Neuronal stem cell (in vitro differentiated cells): ENCODE measurements around the gene ACOT2.
"Not testable (repeated sequence)": the region's sequence is repeated elsewhere in the genome, so short reads cannot be mapped to it uniquely, and the experiment has no call there.

Source experiments
- DNase-seq: peaks from one replicate; pipeline ENCODE4 v3.0.0-alpha.2; 2013; ENCODE audit warnings: low spot score
- H2AFZ ChIP-seq: one replicate; pipeline ENCODE4 v1.6.1; 2013; ENCODE audit warnings: mild to moderate bottlenecking, low read length, inconsistent platforms
- H2AK5ac ChIP-seq: 2 replicates; pipeline ENCODE4 v1.6.1; 2013; ENCODE audit warnings: low read depth, mild to moderate bottlenecking, inconsistent platforms, low read length, moderate library complexity, mixed read lengths
- H2BK120ac ChIP-seq: 2 replicates; pipeline ENCODE4 v1.6.1; 2013; ENCODE audit warnings: low read depth, mild to moderate bottlenecking, inconsistent platforms, low read length, moderate library complexity, mixed read lengths
- H2BK12ac ChIP-seq: one replicate; pipeline ENCODE4 v1.6.1; 2013; ENCODE audit warnings: low read length, inconsistent platforms
- H2BK15ac ChIP-seq: 2 replicates; pipeline ENCODE4 v1.6.1; 2013; ENCODE audit warnings: mild to moderate bottlenecking, low read length, inconsistent platforms, mixed read lengths
- H2BK5ac ChIP-seq: one replicate; pipeline ENCODE4 v1.6.1; 2013; ENCODE audit warnings: inconsistent platforms, mild to moderate bottlenecking, low read length, moderate library complexity
- H3K14ac ChIP-seq: one replicate; pipeline ENCODE4 v1.6.1; 2013; ENCODE audit warnings: low read length, inconsistent platforms
- H3K18ac ChIP-seq: 2 replicates; pipeline ENCODE4 v1.6.1; 2013; ENCODE audit warnings: low read length, inconsistent platforms
- H3K23ac ChIP-seq: 2 replicates; pipeline ENCODE4 v1.6.1; 2013; ENCODE audit warnings: low read depth, mild to moderate bottlenecking, mixed read lengths, low read length, inconsistent platforms; ENCODE audit not compliant: poor library complexity
- H3K27ac ChIP-seq: replicated peaks from 3 replicates; pipeline ENCODE4 v1.5.1; 2013; ENCODE audit warnings: low read length, inconsistent platforms
- H3K27me3 ChIP-seq, 3 experiments: 2 replicates each; pipeline ENCODE4 v1.6.1; 2013; ENCODE audit warnings: low read length in 3 of 3, mild to moderate bottlenecking in 2 of 3, inconsistent platforms in 1 of 3, low read depth in 1 of 3, mixed read lengths in 1 of 3, moderate library complexity in 1 of 3; ENCODE audit not compliant: control insufficient read depth in 3 of 3, insufficient read depth in 3 of 3
- H3K36me3 ChIP-seq, 2 donors: replicated peaks in 1 of 2; 2 replicates each; pipeline ENCODE4 v1.6.1; 2013; ENCODE audit warnings: low read length in 2 of 2; ENCODE audit not compliant: control insufficient read depth in 2 of 2, insufficient read depth in 2 of 2
- H3K4ac ChIP-seq: 2 replicates; pipeline ENCODE4 v1.6.1; 2013; ENCODE audit warnings: inconsistent platforms, mild to moderate bottlenecking, low read length, moderate library complexity
- H3K4me1 ChIP-seq, 2 donors: 1 replicate in 1 of 2; 2 replicates in 1 of 2; pipeline ENCODE4 v1.6.1; 2013; ENCODE audit warnings: low read length in 2 of 2, low read depth in 1 of 2; ENCODE audit not compliant: control insufficient read depth in 2 of 2, insufficient read depth in 1 of 2
- H3K4me2 ChIP-seq: one replicate; pipeline ENCODE4 v1.6.1; 2013; ENCODE audit warnings: mild to moderate bottlenecking, low read length, inconsistent platforms; ENCODE audit not compliant: insufficient read depth, poor library complexity, severe bottlenecking
- H3K4me3 ChIP-seq, 2 donors: 2 replicates each; pipeline ENCODE4 v1.5.1; 2013; ENCODE audit warnings: low read length in 2 of 2, mild to moderate bottlenecking in 2 of 2, inconsistent platforms in 1 of 2, moderate library complexity in 1 of 2
- H3K79me1 ChIP-seq: one replicate; pipeline ENCODE4 v1.6.1; 2013; ENCODE audit warnings: low read depth, mild to moderate bottlenecking, inconsistent platforms, low read length, moderate library complexity
- H3K9ac ChIP-seq: one replicate; pipeline ENCODE4 v1.6.1; 2013; ENCODE audit warnings: mild to moderate bottlenecking, low read depth, low read length, inconsistent platforms; ENCODE audit not compliant: poor library complexity
- H3K9me3 ChIP-seq, 2 donors: replicated peaks in 1 of 2; 2 replicates each; pipeline versions ENCODE3 to v1.6.1; 2013; ENCODE audit warnings: low read length in 2 of 2, mild to moderate bottlenecking in 2 of 2, inconsistent platforms in 1 of 2, low read depth in 1 of 2, mixed read lengths in 1 of 2, moderate library complexity in 1 of 2; ENCODE audit not compliant: control insufficient read depth in 2 of 2, insufficient read depth in 1 of 2
- H4K8ac ChIP-seq: one replicate; pipeline ENCODE4 v1.6.1; 2013; ENCODE audit warnings: low read depth, mild to moderate bottlenecking, inconsistent platforms, low read length, moderate library complexity
- H4K91ac ChIP-seq: one replicate; pipeline ENCODE4 v1.6.1; 2013; ENCODE audit warnings: low read length, low read depth, mild to moderate bottlenecking, inconsistent platforms; ENCODE audit not compliant: poor library complexity
- WGBS, 2 donors: extraction: QIAGEN DNeasy Blood & Tissue Kit; methylation state at CpG; one replicate each; pipeline ENCODE4 v1.1.7; 2013; ENCODE audit warnings: missing lambda C conversion rate in 2 of 2, mixed read lengths in 1 of 2; ENCODE audit not compliant: insufficient read length in 2 of 2, insufficient replicate concordance in 1 of 2; ENCODE audit errors: extremely low coverage in 2 of 2; 5-methylcytosine and 5-hydroxymethylcytosine counted together

ACOT2 gene

GRCh38 chr14:73567951-73568885 lies 795 bp upstream of the ACOT2 start:
- Histone ChIP-seq H3K27ac (no peak overlapping the region), H2AK5ac (no peak overlapping the region), H2AFZ (no peak overlapping the region), H3K4ac (no peak overlapping the region), H2BK5ac (no peak overlapping the region), H2BK15ac (no peak overlapping the region), H3K23ac (no peak overlapping the region), H4K91ac (no peak overlapping the region), H3K14ac (no peak overlapping the region), H2BK120ac (no peak overlapping the region), H3K9me3 (no peaks in the 10 kb centered on the region), H3K4me3 (no peak overlapping the region), H3K4me1 (peaks cover 0 to 1% of the 10 kb centered on the region in 2 donors), H3K4me2 (no peak overlapping the region), H2BK12ac (no peak overlapping the region), H3K36me3 (no peaks in the 10 kb centered on the region), H3K79me1 (no peaks in the 10 kb centered on the region), H3K18ac (no peak overlapping the region), H3K27me3 (peaks cover 0 to 3% (median 0%) of the 10 kb centered on the region in 3 experiments), H4K8ac (no peak overlapping the region), H3K9ac (no peak overlapping the region)
- no CpG with 5 or more reads among the region's 16 CpGs for WGBS, 2 donors
- DNase-seq = no peak

GRCh38 chr14:73568886-73569184 lies 178 bp upstream of the ACOT2 start:
- H3K4ac ChIP-seq, DNase-seq, H3K4me1 ChIP-seq, H4K8ac ChIP-seq, H3K23ac ChIP-seq, H3K36me3 ChIP-seq, H3K27ac ChIP-seq, H3K79me1 ChIP-seq, H2AK5ac ChIP-seq, H2BK12ac ChIP-seq, H3K4me3 ChIP-seq, H2BK120ac ChIP-seq, H2BK15ac ChIP-seq, H3K14ac ChIP-seq, H2AFZ ChIP-seq, H3K9ac ChIP-seq, H3K9me3 ChIP-seq, H3K27me3 ChIP-seq, H3K18ac ChIP-seq, H4K91ac ChIP-seq, H2BK5ac ChIP-seq: not testable (repeated sequence)
- peak overlapping the region; percentile 54 for H3K4me2 ChIP-seq
- WGBS, 2 donors = no CpG with 5 or more reads among the region's 4 CpGs

GRCh38 chr14:73570913-73571312 lies 1.9 kb downstream of the ACOT2 start:
- not testable (repeated sequence) for H2BK12ac ChIP-seq, H2BK15ac ChIP-seq, H3K18ac ChIP-seq, H2BK5ac ChIP-seq, H3K23ac ChIP-seq, H2AFZ ChIP-seq, H3K4ac ChIP-seq, H3K4me1 ChIP-seq, H3K4me3 ChIP-seq, H3K9ac ChIP-seq, H3K27me3 ChIP-seq, H3K79me1 ChIP-seq, DNase-seq, H2AK5ac ChIP-seq, H2BK120ac ChIP-seq, H3K14ac ChIP-seq, H3K36me3 ChIP-seq, H4K91ac ChIP-seq, H3K4me2 ChIP-seq, H3K27ac ChIP-seq, H4K8ac ChIP-seq, H3K9me3 ChIP-seq
- WGBS, 2 donors = no CpG with 5 or more reads among the region's 8 CpGs

- H4K8ac ChIP-seq, H3K18ac ChIP-seq, H3K9me3 ChIP-seq, H3K14ac ChIP-seq, H2BK5ac ChIP-seq, H2AFZ ChIP-seq, H2BK12ac ChIP-seq, H4K91ac ChIP-seq, H2BK120ac ChIP-seq, H3K27ac ChIP-seq, H3K23ac ChIP-seq, H3K36me3 ChIP-seq, H2AK5ac ChIP-seq, H3K79me1 ChIP-seq, H3K9ac ChIP-seq, H3K4me1 ChIP-seq, DNase-seq, H2BK15ac ChIP-seq, H3K27me3 ChIP-seq, H3K4me3 ChIP-seq, H3K4ac ChIP-seq, H3K4me2 ChIP-seq: not testable (repeated sequence)
- no CpG with 5 or more reads among the region's 5 CpGs for WGBS, 2 donors
These were observed 4.0 kb downstream of the ACOT2 start for GRCh38 chr14:73573034-73573433.
